Kidney glomerular epithelial cell (primary cell): ENCODE data around the gene ZNF783.
"Not testable (repeated sequence)": the region's sequence is repeated elsewhere in the genome, so short reads cannot be mapped to it uniquely, and the experiment has no call there.

ENCODE experiments used
- DNase-seq: peaks from one replicate; lab custom pipeline; 2025; lab: John Stamatoyannopoulos, UW

Gene ZNF783

DNA sequence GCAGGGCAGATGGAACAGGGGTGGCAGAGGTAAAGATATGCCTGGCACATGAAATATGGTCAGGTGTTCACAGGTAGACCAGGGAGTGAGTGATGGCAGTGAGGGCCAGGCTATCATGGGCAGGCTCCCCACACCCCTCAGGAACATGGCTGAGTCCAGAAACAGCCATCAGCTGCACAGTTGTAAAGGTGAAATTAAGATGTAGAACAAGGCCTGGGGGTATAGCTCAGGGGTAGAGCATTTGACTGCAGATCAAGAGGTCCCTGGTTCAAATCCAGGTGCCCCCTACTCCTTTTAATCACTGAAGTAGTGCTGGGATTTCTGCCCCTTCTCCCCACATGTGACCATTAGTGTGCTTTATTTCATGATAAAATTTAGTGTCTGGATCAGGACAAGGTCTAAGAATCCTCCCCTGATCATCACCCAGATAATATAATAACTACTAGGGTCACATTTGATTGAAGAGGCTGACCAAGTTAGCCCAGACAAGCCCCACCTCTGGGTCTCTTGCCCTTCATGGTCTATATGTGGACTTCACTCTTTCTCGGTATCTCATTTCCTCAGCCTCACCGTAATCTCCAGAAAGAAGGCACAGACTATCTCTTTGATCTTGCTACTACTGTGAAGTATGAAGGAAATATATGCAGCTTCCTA is 69.0 kb downstream of the ZNF783 start:
- DNase-seq, result no peak

DNA sequence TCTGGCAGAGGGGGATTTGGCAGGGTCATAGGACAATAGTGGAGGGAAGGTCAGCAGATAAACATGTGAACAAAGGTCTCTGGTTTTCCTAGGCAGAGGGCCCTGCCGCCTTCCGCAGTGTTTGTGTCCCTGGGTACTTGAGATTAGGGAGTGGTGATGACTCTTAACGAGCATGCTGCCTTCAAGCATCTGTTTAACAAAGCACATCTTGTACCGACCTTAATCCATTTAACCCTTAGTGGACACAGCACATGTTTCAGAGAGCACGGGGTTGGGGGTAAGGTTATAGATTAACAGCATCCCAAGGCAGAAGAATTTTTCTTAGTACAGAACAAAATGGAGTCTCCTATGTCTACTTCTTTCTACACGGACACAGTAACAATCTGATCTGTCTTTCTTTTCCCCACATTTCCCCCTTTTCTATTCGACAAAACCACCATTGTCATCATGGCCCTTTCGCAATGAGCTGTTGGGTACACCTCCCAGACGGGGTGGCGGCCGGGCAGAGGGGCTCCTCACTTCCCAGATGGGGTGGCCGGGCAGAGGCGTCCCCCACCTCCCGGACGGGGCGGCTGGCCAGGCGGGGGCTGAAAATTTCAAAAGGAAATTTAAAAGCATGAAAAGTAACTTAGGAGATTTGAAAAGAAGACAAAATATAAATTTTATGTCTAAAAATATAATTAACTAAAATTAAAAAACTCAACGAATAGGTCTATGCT is 70.8 kb downstream of the ZNF783 start:
- not testable (repeated sequence) for DNase-seq

DNA sequence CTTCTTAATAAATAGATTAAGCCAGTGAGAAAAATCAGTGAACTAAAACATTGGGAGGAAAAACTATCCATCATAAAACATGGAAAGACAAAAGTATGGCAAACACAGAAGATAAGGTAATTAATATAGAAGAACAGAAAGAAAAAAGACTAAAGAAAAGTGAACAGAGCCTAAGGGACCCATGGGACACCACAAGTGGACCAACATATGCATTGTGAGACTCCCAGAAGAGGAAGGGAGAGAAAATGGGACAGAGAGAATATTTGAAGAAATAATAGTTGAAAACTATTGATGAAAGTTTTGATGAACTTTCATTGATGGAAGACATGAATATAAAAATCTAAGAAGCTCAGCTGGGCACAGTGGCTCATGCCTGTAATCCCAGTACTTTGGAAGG is 71.3 kb downstream of the ZNF783 start:
- no peak for DNase-seq

DNA sequence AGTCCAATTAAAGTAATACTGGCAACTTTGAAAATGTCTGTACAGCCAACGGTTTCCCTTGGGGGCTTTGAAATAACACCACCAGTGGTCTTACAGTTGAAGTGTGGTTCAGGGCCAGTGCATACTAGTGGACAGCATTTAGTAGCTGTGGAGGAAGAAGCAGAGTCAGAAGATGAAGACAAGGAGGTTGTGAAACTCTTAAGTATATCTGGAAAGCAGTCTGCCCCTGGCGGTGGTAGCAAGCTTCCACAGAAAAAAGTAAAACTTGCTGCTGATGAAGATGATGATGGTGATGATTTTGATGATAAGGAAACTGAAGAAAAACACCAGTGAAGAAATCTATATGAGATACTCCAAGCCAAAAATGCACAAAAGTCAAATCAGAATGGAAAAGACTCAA is 72.2 kb downstream of the ZNF783 start:
- DNase-seq, result no peak
